IMR-90 (cell line): Measurements from ENCODE around the gene NUB1. TPM values are rescaled to one million over a fixed set of nuclear protein-coding genes. Genes with fewer than 3 reads are reported as not detected.

Source experiments
- ATAC-seq: fragments of 200-7000 bp; cut with Tn5 transposase; 2 replicates; pipeline ENCODE4 v1.9.1; 2020; ENCODE audit warnings: low read depth, mild to moderate bottlenecking, moderate library complexity
- BruUV-seq: library from RNA; stranded (reverse); fragments of 400-500 nt; replicated peaks from 2 replicates; lab custom pipeline; 2021; lab: Mats Ljungman, UMichigan
- CTCF ChIA-PET: fragments of 300-600 bp; formaldehyde crosslinking; extraction: SDS; loops from one replicate; lab custom pipeline; 2021; ENCODE audit warnings: antibody characterized with exemption; lab: Yijun Ruan, JAX
- POLR2A ChIA-PET: fragments of 300-600 bp; sonication (Branson Sonifier 250); formaldehyde crosslinking; loops from one replicate; lab custom pipeline; 2022; ENCODE audit warnings: antibody characterized with exemption; ENCODE audit not compliant: unreplicated experiment; lab: Charles Lee
- DNase-seq: peaks from one replicate; pipeline ENCODE4 v3.0.0; 2013
- H2AFZ ChIP-seq: replicated peaks from 2 replicates; pipeline ENCODE3; 2013; ENCODE audit warnings: low read length, mild to moderate bottlenecking; ENCODE audit not compliant: poor library complexity
- H2AK5ac ChIP-seq: 2 replicates; pipeline ENCODE4 v1.6.1; 2013; ENCODE audit warnings: low read depth, low read length, inconsistent platforms
- H2AK9ac ChIP-seq: replicated peaks from 2 replicates; pipeline ENCODE3; 2013; ENCODE audit warnings: mild to moderate bottlenecking, low read depth, low read length, moderate library complexity; ENCODE audit not compliant: poor library complexity
- H2BK120ac ChIP-seq: 2 replicates; pipeline ENCODE4 v1.6.1; 2013; ENCODE audit warnings: low read depth, low read length, inconsistent platforms
- H2BK15ac ChIP-seq: 3 replicates; pipeline ENCODE4 v1.6.1; 2013; ENCODE audit warnings: low read depth, low read length, inconsistent platforms
- H2BK20ac ChIP-seq: 2 replicates; pipeline ENCODE4 v1.6.1; 2013; ENCODE audit warnings: low read depth, mild to moderate bottlenecking, inconsistent platforms, low read length, moderate library complexity
- H2BK5ac ChIP-seq: 2 replicates; pipeline ENCODE4 v1.6.1; 2013; ENCODE audit warnings: mild to moderate bottlenecking, low read depth, low read length, inconsistent platforms; ENCODE audit not compliant: poor library complexity, severe bottlenecking
- H3K14ac ChIP-seq: replicated peaks from 2 replicates; pipeline ENCODE4 v1.6.1; 2013; ENCODE audit warnings: low read depth, low read length, inconsistent platforms
- H3K18ac ChIP-seq: 2 replicates; pipeline ENCODE4 v1.6.1; 2013; ENCODE audit warnings: low read depth, low read length, control low read depth
- H3K23ac ChIP-seq: 2 replicates; pipeline ENCODE4 v1.6.1; 2013; ENCODE audit warnings: low read depth, low read length, inconsistent platforms
- H3K27ac ChIP-seq: 2 replicates; pipeline ENCODE4 v1.5.1; 2013; ENCODE audit warnings: mild to moderate bottlenecking, control low read depth, low read length; ENCODE audit not compliant: insufficient read depth
- H3K27me3 ChIP-seq: 2 replicates; pipeline ENCODE4 v1.6.1; 2013; ENCODE audit warnings: low read length; ENCODE audit not compliant: control insufficient read depth, insufficient read depth
- H3K36me3 ChIP-seq: 2 replicates; pipeline ENCODE4 v1.6.1; 2013; ENCODE audit warnings: low read length, mixed read lengths; ENCODE audit not compliant: control insufficient read depth, insufficient read depth
- H3K4ac ChIP-seq: 2 replicates; pipeline ENCODE4 v1.6.1; 2013; ENCODE audit warnings: low read depth, low read length, inconsistent platforms
- H3K4me1 ChIP-seq: 2 replicates; pipeline ENCODE4 v1.6.1; 2013; ENCODE audit warnings: low read length, mixed read lengths; ENCODE audit not compliant: control insufficient read depth, insufficient read depth
- H3K4me2 ChIP-seq: 2 replicates; pipeline ENCODE4 v1.6.1; 2013; ENCODE audit warnings: low read depth, mild to moderate bottlenecking, control low read depth, low read length, moderate library complexity
- H3K4me3 ChIP-seq: 2 replicates; pipeline ENCODE4 v1.5.1; 2013; ENCODE audit warnings: low read depth, mild to moderate bottlenecking, control low read depth, low read length, moderate library complexity; ENCODE audit not compliant: insufficient read depth
- H3K56ac ChIP-seq: 2 replicates; pipeline ENCODE4 v1.6.1; 2013; ENCODE audit warnings: low read length, inconsistent platforms; ENCODE audit not compliant: insufficient read depth; ENCODE audit errors: extremely low read depth
- H3K79me1 ChIP-seq, 2 experiments: 2 replicates each; pipeline ENCODE4 v1.6.1; 2013; ENCODE audit warnings: low read length in 2 of 2, inconsistent platforms in 1 of 2, low read depth in 1 of 2
- H3K9ac ChIP-seq: 2 replicates; pipeline ENCODE4 v1.6.1; 2013; ENCODE audit warnings: low read depth, low read length, control low read depth
- H3K9me1 ChIP-seq: 2 replicates; pipeline ENCODE4 v1.6.1; 2013; ENCODE audit warnings: low read length, inconsistent platforms; ENCODE audit not compliant: insufficient read depth
- H3K9me3 ChIP-seq: 2 replicates; pipeline ENCODE4 v1.6.1; 2013; ENCODE audit warnings: low read length; ENCODE audit not compliant: control insufficient read depth, insufficient read depth
- H4K20me1 ChIP-seq: 2 replicates; pipeline ENCODE4 v1.6.1; 2013; ENCODE audit warnings: low read length, inconsistent platforms; ENCODE audit not compliant: insufficient read depth
- H4K5ac ChIP-seq: 2 replicates; pipeline ENCODE4 v1.6.1; 2013; ENCODE audit warnings: mild to moderate bottlenecking, low read depth, low read length, control low read depth
- H4K8ac ChIP-seq, 2 experiments: 2 replicates each; pipeline ENCODE4 v1.6.1; 2013; ENCODE audit warnings: low read depth in 2 of 2, low read length in 2 of 2, control low read depth in 1 of 2, inconsistent platforms in 1 of 2
- H4K91ac ChIP-seq: 2 replicates; pipeline ENCODE4 v1.6.1; 2013; ENCODE audit warnings: low read depth, low read length, inconsistent platforms; ENCODE audit not compliant: insufficient read depth
- BHLHE40 ChIP-seq: fragments of 150-350 bp; IDR thresholded peaks from 2 replicates; pipeline ENCODE4 v1.6.1; 2016; ENCODE audit warnings: mild to moderate bottlenecking, low read depth, low read length
- CEBPB ChIP-seq: IDR thresholded peaks from 2 replicates; pipeline ENCODE4 v1.6.1; 2012; ENCODE audit warnings: low read depth, low read length, improper control_type of control experiment
- CTCF ChIP-seq: conservative IDR thresholded peaks from 2 replicates; pipeline ENCODE4 v1.5.1; 2012; ENCODE audit warnings: mild to moderate bottlenecking, low read depth, low read length, improper control_type of control experiment
- MAZ ChIP-seq: IDR thresholded peaks from 2 replicates; pipeline ENCODE4 v1.6.1; 2012; ENCODE audit warnings: low read depth, mild to moderate bottlenecking, low read length, improper control_type of control experiment, moderate library complexity, borderline replicate concordance
- POLR2A ChIP-seq: IDR thresholded peaks from 2 replicates; pipeline ENCODE4 v1.6.1; 2012; ENCODE audit warnings: mild to moderate bottlenecking, low read depth, low read length
- RCOR1 ChIP-seq: IDR thresholded peaks from 2 replicates; pipeline ENCODE4 v1.6.1; 2012; ENCODE audit warnings: mild to moderate bottlenecking, low read length, improper control_type of control experiment; ENCODE audit not compliant: insufficient replicate concordance
- WGBS, 2 experiments: methylation state at CpG; one replicate each; pipeline versions ENCODE4 v1.1.5 to v1.1.7; 2013; ENCODE audit warnings: missing lambda C conversion rate in 2 of 2; ENCODE audit not compliant: insufficient read length in 1 of 2; ENCODE audit errors: extremely low coverage in 2 of 2; 5-methylcytosine and 5-hydroxymethylcytosine counted together
- dilution Hi-C: fragments of 300-500 bp; cut with HindIII; formaldehyde crosslinking; loops from one replicate; pipeline ENCODE4 v1.14.3; 2018; ENCODE audit warnings: low sequenced_read_pairs; ENCODE audit not compliant: unreplicated experiment
- in situ Hi-C: fragments of 300-500 bp; cut with MboI; formaldehyde crosslinking; loops from 3 replicates; pipeline ENCODE4 v1.14.3; 2019; ENCODE audit warnings: low sequenced_read_pairs, inconsistent platforms, mixed read lengths
- intact Hi-C: fragments of 100-400 bp; cut with micrococcal nuclease; formaldehyde crosslinking; loops from 2 replicates; pipeline ENCODE4 v1.10.0; 2022
- polyA plus RNA-seq, 3 experiments: library from polyadenylated mRNA; depleted of rRNA; stranded (reverse); fragments of >200 nt; gene quantifications; 2 replicates each; pipeline ENCODE4 v1.2.3, GENCODE V29; 2012; ENCODE audit warnings: low replicate concordance in 1 of 3
- total RNA-seq: library from RNA; depleted of rRNA; stranded (reverse); fragments of >200 nt; gene quantifications from 2 replicates; pipeline ENCODE4 v1.2.3, GENCODE V29; 2012
- TF ChIP-seq, protein P1 (sequence below): fragments of 150-350 bp; IDR thresholded peaks from 2 replicates; pipeline ENCODE4 v1.6.1; 2016; ENCODE audit warnings: low read depth, mild to moderate bottlenecking, low read length, moderate library complexity, borderline replicate concordance

NUB1 gene
- total and polyA plus RNA-seq, 2 of the 4 experiments (the other 2 are of a cell fraction) = 20.1 to 29.7 TPM

GRCh38 chr7:151348970-151349369, 7.4 kb downstream of the NUB1 start:
- Histone ChIP-seq H3K18ac (no peak overlapping the region), H4K91ac (no peak overlapping the region), H2BK5ac (no peak overlapping the region), H3K4me2 (no peak overlapping the region), H2AK9ac (no peak overlapping the region), H4K20me1 (no peaks in the 10 kb centered on the region), H3K23ac (no peak overlapping the region), H2AK5ac (no peak overlapping the region), H3K9me3 (no peaks in the 10 kb centered on the region), H3K27ac (no peak overlapping the region), H2BK20ac (no peak overlapping the region), H3K4me1 (no peaks in the 10 kb centered on the region), H4K8ac (no peak overlapping the region), H3K4me3 (no peak overlapping the region), H2BK15ac (no peak overlapping the region), H3K9ac (no peak overlapping the region), H3K9me1 (no peaks in the 10 kb centered on the region), H4K5ac (no peak overlapping the region), H2AFZ (no peak overlapping the region), H3K4ac (no peak overlapping the region), H3K79me1 (peaks cover 8 to 15% of the 10 kb centered on the region in 2 experiments; a peak in 3 of 4 replicates), H3K36me3 (peaks cover 46% of the 10 kb centered on the region), H3K14ac (no peak overlapping the region), H3K56ac (no peak overlapping the region), H2BK120ac (no peak overlapping the region), H3K27me3 (no peaks in the 10 kb centered on the region)
- dilution Hi-C loops = no loop called here
- no peak for DNase-seq
- ChIA-PET POLR2A (no interaction called here), CTCF (interaction anchor here (7.1 kb wide), 1 partner anchor 34 kb away, joined by 38 read pairs; no protein-coding TSS in a partner anchor)
- TF ChIP-seq RCOR1 (no peak), BHLHE40 (no peak), POLR2A (no peak), CEBPB (no peak), MAZ (no peak), CTCF (no peak)
- TF ChIP-seq, protein P1, sequence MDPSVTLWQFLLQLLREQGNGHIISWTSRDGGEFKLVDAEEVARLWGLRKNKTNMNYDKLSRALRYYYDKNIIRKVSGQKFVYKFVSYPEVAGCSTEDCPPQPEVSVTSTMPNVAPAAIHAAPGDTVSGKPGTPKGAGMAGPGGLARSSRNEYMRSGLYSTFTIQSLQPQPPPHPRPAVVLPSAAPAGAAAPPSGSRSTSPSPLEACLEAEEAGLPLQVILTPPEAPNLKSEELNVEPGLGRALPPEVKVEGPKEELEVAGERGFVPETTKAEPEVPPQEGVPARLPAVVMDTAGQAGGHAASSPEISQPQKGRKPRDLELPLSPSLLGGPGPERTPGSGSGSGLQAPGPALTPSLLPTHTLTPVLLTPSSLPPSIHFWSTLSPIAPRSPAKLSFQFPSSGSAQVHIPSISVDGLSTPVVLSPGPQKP = no peak
- WGBS, 2 experiments = no CpG with 5 or more reads among the region's 4 CpGs
- no peak for ATAC-seq
- intact Hi-C loops = no loop called here
- in situ Hi-C loops = no loop called here
- no TSS peak for BruUV-seq
